Stimulated activated CD4-positive, alpha-beta T cell treated with anti-CD3 and anti-CD28 coated beads, TNF-alpha, amount 100 ng/mL, for 1 hour (primary cell): ENCODE measurements around the gene PRR7.

ENCODE experiments used
- DNase-seq, 3 donors: peaks; one replicate each; pipeline ENCODE4 v3.0.0-alpha.2; 2020; ENCODE audit warnings: low read depth in 3 of 3, low spot score in 1 of 3

The PRR7 gene

DNA sequence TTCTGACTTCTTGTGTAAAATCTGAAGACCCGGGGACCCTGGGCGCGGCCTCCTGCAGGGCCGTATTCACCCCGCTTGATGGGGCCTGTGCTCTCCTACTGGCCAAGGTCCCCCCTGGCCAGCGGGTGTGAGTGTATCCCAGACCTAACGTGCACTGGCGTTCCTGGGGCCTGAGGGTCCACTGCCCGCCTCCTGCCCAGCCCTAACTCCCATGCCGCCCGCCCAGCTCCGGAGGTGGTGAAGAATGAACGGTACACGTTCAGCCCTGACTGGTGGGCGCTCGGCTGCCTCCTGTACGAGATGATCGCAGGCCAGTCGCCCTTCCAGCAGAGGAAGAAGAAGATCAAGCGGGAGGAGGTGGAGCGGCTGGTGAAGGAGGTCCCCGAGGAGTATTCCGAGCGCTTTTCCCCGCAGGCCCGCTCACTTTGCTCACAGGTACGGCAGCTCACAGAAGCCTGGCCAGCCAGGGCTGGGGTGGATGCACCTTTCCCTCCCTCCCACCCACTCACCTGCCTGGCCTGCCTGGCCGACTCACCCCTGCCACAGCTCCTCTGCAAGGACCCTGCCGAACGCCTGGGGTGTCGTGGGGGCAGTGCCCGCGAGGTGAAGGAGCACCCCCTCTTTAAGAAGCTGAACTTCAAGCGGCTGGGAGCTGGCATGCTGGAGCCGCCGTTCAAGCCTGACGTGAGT, 10.6 kb upstream of the PRR7 start:
- no peak for DNase-seq

DNA sequence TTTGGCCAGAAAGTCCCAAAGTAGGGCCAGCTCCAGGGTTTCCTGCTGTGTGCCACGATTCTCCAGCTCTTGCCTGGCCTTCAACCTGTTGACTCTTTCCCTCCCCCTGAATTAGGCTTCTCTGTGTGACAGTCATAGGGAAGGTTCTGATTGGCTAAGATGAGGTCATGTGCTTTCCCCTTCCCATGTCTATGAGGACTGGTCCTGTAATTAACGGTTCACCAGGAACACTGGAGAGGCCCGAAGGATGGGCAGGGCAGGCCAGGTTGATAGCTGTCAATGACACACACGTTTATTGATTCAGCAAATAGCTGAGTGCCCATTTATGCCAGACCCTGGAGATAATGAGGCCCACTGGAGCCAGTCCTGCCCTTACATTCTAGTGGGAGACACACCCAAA, 9.0 kb upstream of the PRR7 start:
- no peak for DNase-seq

DNA sequence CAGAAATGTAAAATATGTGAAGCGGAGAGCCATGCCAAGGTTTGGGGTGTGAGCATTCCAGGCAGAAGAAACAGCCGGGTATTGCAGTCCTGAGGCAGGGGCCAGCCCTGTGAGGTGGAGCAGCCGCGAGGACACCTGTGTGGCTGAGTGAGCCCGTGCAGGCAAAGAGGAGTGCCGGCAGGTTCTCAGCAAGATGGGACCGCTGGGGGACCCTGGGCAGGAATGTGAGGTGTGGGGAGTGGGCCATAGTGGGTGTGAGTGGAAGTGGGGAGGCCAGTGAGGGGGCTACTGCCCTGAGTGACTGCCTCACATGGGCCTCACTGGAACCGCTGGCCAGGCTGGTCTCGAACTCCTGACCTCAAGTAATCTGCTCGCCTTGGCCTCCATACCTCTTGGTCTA, 8.1 kb upstream of the PRR7 start:
- DNase-seq: no peak

DNA sequence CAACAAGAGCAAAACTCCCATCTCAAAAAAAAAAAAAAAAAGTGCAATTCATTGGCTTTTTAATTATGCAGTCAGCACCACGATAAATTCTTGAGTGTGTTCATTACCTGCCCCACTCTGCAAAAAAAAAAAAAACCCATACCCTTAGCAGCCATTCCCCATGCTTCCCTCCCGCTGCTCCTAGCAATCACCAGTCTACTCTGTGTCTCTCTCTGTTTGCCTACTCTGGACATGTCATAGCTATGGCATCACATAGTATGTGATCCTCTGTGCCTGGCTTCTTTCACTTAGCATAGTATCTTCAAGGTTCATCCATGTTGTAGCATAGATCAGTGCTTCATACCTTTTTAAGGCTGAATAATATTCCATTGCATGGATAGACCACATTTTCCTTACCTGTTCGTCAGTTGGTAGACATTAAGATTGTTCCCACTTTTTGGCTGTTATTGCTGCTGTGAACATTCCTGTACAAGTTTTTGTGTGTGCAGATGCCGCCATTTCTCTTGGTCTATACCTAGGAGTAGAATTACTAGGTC, 7.0 kb upstream of the PRR7 start:
- no peak for DNase-seq

DNA sequence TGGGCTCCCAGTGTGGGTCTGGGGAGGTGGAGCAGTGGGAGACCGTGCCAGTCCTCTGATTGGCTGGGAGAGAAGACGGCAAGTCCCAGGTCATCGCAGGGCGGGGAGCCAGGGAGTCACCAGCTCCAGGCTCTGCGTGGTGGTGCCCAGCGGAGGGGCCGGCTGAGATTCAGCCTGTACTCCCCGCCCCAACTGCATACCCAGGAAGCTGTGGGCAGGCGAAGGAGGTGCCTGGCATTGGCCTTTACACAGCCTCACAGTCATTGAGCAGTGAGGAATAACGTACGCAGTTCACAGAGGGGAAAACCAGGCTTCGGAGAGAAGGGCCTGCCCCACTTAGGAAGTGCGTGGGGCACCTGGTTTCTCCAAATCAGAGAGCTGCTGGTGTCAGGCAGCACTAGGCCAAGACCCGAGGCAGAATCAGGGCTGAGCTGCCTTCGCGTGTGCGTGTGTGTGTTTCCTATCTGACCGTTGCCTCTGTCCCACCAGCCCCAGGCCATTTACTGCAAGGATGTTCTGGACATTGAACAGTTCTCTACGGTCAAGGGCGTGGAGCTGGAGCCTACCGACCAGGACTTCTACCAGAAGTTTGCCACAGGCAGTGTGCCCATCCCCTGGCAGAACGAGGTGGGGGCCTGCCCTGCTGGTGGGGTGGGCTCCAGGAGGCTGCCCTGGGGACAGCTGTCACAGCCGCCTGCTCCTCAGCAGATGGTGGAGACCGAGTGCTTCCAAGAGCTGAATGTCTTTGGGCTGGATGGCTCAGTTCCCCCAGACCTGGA, 6.2 kb upstream of the PRR7 start:
- DNase-seq: no peak

DNA sequence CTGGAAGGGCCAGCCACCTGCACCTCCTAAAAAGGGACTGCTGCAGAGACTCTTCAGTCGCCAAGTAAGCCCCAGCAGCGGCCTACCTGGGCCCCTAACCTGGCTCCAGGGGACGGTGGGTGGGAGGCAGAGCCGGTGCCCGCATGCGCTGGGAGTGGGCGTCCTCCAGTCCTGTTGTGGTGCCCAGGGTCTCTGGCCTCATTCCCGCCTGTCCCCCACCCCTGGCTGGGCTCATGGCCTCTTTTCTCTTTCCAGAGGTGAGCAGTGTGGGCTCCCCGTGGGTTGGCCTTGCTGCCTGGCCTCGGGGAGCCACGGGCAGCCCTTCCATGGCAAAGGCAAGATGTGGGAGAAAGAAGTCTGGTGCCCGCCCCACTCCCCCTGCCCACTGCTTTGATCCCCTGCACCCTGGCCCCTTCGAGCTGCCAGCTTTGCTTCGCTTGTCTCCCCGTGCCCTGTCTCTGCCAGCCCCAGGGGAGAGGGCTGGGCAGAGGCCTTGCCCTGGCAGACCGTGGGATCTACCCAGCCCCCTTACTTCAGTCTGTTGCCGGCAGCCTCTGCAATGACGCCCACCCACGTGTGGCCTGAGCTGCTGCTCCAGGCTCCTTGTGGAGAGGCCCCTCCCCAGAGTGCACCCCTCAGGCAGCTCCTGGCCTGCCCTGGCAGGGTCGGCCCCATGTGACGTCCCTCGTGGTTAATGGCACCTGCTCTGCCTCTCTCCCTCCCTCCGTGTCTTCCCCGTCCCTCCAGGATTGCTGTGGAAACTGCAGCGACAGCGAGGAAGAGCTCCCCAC, 5.4 kb upstream of the PRR7 start:
- DNase-seq: no peak

DNA sequence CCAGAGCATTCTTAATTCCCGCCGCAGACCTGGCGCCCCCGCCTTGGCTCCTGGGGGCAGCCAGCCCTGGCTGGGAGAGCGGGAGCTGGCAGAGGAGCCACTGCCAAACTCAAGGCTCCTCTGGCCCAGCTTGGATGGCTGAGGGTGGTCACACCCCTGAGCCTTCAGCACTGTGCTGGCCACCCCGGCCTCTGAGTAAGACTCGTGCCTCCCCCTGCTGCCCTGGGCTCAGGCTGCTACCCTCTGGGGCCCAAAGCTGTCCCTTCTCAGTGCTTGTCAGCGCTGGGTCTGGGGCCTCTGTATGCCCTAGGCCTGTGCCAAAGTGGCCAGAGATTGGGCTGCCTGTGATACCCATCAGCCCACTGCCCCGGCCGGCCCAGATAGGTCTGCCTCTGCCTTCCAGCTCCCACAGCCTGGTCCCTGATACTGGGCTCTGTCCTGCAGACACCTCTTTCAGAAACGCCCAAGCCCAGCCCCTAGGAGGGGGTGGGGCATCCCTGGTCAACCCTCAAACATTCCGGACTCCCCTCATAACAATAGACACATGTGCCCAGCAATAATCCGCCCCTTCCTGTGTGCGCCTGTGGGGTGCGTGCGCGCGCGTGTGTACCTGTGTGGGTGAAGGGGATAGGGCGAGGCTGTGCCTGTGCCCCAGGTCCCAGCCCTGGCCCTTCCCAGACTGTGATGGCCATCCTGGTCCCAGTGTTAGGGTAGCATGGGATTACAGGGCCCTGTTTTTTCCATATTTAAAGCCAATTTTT, 4.4 kb upstream of the PRR7 start:
- DNase-seq: no peak

DNA sequence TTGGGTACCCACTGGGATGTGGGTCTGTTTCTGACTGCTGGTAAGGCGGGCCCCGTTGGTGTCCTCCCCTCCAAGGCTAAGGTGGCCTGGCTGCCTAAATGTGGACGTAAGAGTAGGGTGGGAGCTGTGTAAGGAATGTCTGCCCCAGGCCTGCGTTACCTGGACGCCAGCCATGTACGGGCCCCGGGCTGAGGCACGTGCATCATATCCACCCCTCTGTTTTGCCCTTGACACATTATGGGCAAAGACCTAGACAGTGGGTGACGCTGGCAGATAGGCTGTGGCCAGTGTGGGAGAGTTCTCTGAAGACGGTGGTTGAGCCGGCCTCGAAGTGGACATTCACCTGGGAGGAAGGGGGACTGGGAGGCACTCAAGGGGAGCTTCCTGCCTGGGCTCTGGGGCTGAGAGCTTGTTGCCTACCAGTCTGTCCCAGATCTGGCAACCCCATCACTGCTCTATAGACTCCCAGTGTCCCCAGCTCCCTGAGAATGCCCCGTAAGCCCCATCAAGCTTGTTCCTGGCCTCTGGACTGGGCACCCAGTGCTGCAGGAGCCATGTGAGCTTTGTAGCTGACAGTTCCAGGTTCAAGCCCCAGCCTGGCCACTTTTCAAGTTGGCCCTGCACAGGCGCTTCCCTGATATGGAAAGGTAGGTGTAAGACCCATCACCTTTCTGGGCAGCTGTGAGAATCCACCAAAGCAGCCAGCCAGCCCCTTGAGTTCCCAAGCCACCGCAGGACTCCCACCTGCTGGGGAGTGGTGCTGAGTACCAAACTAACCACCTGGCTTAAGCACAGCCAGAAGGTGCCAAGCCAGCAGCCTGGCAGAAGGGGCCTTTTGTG, 3.2 kb upstream of the PRR7 start:
- DNase-seq: no peak

DNA sequence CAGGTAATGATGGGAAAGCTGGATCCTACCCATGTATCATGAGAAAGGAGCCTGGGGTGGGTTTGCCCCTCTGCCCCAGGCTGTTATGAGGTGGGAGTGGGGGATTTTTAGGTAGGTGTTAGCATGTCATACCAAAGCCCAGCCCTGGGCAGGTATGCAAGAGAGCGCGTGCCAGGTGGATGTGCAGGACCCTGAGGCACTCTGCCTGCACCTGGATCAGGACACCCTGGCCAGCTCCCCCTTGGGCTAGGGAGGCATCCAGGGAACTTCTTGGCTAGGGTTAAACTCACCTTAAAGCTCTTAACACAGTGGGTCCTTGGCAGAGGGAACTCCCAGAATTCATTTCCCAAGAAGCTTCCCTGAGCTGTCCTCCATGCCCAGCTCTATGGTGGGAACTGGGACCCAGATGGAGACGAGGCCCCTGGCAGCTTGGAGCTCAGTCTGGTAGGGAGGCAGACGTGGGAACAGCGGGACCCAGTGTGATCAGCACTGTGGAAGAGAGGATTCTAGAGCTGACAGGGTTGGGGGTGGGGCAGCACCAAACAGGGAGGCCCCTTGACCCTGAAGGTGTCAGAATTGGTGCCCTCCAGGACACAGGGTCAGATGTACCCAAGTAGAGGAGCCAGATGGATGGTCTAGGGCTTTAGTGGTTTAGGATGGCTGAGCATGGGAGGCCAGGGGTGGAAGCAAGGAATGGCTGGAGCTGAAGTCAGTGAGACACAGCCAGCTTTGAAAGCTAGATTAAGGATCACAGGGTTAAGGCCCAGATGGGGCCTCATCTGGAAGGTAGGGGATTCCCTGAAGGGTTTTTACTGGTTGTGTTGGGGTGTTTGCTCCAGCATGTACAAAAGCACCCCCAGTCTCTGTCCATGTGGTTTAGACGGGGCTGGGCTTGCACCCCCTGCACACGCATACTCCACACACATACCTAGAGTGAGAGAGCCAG, 2.2 kb upstream of the PRR7 start:
- DNase-seq: no peak

DNA sequence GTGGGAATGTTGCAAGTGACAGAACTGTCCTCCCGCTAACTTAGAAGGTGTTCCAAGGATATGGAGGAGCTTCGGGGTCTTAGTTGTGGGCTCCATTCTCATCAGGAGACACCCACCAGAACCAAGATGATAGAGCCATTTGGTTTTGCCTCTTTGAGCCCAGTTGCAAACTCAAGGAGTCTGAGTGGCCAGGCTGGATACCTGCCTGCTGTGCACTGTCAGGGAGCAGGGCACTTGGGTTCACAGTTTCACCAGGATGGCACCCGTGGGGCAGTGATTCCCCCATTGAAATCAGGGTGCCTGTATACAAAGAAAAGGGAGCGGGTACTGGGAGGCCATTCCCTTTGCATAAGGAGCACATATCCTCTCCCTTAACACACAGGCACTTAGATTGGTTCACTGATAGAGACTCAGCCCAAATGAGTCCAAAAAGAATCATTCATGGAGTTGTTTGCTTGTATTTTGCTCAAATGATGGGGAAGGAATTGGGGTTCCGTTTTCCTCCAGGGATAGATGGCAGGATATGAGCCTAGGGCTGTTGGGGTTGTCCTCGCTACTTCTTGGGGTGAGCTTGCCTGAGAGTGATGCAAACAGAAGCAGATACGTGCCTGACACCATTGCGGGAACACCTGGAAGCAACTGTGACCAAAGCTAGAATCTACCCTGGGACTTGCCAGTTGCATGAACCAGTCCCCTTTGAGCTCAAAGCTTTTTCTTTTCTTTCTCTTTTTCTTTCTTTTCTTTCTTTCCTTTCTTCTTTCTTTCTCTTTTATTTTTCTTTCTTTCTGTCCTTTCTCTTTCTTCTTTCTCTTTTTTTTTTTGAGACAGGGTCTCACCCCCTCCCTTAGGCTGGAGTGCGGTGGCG, 1.3 kb upstream of the PRR7 start:
- no peak for DNase-seq

DNA sequence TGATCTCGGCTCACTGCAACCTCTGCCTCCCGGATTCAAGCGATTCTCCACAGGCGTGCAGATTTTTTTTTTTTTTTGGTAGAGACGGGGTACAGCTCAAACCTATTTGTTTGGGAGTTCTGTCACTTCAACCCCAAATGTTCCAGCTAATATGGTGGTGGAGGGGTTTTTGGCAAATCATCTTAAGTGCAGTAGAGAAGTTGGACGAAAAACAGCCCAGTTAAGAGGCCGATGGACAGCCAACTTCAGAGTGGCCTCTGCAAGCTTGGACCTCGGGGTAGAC, 756 bp upstream of the PRR7 start:
- DNase-seq: no peak

DNA sequence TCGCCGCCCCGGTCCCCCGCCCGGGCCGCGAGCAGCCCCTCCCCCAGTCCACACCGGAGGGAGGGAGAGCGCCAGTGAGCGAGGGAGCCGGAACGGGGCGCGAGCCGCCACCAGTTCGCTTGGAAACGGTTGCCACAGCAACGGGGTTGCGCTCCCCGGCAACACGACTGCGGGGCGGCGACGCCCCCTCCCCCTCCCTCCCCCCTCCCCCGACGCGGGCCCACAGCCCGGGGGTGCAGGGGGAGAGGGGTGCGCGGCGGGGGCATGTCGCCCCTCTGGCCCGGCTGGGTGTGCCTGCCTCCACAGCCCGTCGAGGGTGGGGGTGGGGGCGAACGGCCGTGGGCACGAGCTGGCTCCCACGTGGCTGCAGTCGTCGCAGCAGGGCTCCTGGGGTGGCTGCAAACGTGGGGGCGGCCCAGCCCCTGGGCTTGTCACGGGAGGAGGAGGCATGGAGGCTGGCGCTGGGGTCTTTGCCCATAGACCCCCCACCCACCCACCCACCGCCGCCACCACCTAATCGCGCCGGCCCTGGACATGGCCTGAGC, 524 bp downstream of the PRR7 start:
- DNase-seq: no peak

DNA sequence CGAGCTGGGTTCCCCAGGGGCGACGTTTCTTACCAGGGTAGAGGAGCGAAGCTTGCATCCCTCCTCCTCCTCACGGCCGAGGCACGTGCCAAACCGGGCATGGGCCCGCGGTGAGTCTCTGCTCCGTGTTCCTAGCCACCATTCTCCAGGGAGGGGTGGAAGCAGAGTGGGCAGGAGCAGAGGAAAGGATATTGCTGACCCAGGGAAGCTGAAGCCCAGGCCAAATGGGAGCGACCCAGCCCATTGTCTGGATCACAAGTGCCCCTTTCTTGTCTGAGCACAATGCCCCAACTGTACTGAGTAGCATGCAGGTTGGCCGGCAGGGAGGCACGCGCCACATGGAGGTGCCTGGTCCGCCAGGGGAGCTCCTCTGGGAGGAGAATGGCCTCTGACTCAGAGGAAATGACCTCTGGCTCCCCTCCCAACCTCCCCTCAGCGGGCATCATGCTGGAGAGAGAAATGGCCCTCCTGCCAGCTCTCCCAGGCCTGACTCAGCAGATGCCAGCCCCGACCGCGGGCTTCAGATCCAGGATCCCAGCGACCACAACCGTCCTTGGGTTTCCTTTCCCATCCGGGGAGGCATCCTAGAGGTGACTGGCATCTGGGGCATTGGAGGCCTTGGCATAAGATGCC, 1.1 kb downstream of the PRR7 start:
- DNase-seq: no peak

DNA sequence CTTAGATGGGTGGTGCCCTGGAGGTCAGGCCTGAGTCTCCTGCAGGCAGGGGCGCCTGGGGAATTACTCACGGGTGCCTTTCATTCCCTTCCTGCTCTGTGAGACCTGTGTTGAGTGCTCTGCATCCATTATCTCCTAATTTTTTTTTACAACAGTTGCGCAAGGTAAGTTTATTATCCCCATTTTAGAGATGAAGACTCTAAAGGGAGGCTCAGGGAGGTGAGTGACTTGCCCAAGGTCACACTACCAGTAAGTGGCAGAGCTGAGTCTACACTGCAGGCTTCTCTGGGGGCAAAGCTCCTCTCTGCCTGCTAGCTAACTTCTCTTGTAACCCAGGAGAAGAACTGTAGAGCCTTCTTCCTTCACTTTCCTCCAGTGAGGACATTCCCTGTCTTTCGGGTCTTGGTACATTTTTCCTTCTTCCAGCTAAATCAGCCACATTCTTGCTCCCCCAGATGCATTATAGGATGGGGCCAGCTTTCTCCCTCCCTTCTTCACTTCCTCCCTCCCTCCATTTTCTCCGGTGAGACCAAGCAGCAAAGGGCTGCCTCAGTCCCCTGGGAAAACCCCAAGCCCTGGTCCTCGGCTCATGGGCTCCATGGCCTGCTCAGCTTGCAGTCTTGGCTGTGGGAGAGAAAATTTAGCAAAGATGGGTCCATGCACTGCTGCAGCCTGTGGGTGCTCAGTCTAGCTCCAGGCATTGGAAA, 1.8 kb downstream of the PRR7 start:
- DNase-seq: no peak

DNA sequence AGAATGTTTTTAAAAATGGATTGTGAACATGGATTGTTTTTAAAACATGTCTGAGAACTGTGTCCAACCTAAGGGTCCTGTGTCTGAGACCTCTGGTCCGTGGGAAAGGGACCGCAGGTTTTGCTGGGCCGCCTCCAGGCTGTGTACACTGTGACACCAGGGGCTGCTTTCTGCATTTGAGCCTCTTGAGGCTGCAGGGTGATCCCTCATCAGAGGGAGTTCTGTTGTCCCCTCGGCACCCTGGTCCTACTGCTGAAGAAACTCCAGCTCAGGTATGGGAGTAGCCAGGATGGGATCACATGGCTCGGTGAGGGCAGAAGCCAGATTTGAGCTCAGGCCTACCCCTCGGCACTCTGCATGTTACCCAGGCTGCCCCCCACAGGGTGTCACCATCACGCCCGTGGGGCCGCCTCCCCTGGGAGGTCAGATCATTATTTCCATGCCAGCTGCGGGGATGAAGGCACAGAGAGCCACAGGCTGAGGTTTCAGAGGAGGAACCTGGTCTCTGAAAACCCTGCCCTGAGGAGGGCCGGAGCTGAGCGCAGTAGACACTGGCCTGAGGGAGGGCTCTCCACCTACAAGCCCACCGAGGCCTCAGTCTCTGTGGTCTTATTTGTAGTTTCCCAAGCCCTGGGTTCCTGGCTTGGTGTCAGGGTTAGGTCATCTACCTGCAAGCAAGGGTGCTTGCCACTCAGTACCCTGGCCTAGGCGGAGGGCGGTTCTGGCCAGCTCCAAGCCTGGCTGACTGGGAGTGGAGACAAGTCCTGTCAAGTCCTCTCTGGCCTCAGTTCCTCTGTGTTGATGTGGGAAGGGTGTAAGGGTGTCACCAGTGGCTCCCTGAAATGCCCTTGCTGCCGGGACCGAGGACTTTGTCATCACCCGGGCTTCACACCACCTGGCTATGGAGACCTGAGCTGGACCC, 2.8 kb downstream of the PRR7 start:
- no peak for DNase-seq
